ENCODE data around the gene INO80B.

Gene INO80B

GRCh38 chr2:74421221-74421870 lies 33.5 kb upstream of the INO80B start, which contains the start of the genes C2orf81 and WDR54:
Gene C2orf81 (minus strand): TSS chr2:74421619. CDS start chr2:74421560, 59 bp downstream.
Gene WDR54 (plus strand): TSS chr2:74421730. CDS start chr2:74422154, 424 bp downstream.
- H3K27ac ChIP-seq, result peak within 1 kb of the TSS; percentile 78
- TF ChIP-seq ZFX (IDR thresholded peaks at IDR 0.05; ENCODE audit: borderline replicate concordance) (no peak), CTCF (IDR thresholded peaks at IDR 0.05) (no peak)

- no peak for TF ChIP-seq ZFX (IDR thresholded peaks at IDR 0.05; ENCODE audit: borderline replicate concordance)
- no peak for TF ChIP-seq CTCF (IDR thresholded peaks at IDR 0.05)
- no peak overlapping the region; the same call in 1 of the 2 replicates for H3K27ac ChIP-seq
Measured at GRCh38 chr2:74423231-74424095, 31.4 kb upstream of the INO80B start.

GRCh38 chr2:74424139-74424992 lies 30.5 kb upstream of the INO80B start:
- TF ChIP-seq CTCF (IDR thresholded peaks at IDR 0.05), result no peak
- no peak for TF ChIP-seq ZFX (IDR thresholded peaks at IDR 0.05; ENCODE audit: borderline replicate concordance)

GRCh38 chr2:74424995-74425406 lies 29.9 kb upstream of the INO80B start:
- TF ChIP-seq ZFX (IDR thresholded peaks at IDR 0.05; ENCODE audit: borderline replicate concordance) (no peak), CTCF (IDR thresholded peaks at IDR 0.05) (no peak)

More at GRCh38 chr2:74424139-74424992, 30.5 kb upstream of the INO80B start:
- H3K27ac ChIP-seq, result peak overlapping the region; percentile 22; the same call in 1 of the 2 replicates

GRCh38 chr2:74425523-74425922 lies 29.4 kb upstream of the INO80B start:
- 0 out of 2 replicates have a peak overlapping the region, but pooled peaks have one; percentile 22 for H3K27ac ChIP-seq
- TF ChIP-seq ZFX (IDR thresholded peaks at IDR 0.05; ENCODE audit: borderline replicate concordance) (no peak), CTCF (IDR thresholded peaks at IDR 0.05) (no peak)

More at GRCh38 chr2:74424995-74425406, 29.9 kb upstream of the INO80B start:
- H3K27ac ChIP-seq, result peak overlapping the region; percentile 22; the same call in 1 of the 2 replicates

GRCh38 chr2:74426181-74426758 lies 28.6 kb upstream of the INO80B start:
- H3K27ac ChIP-seq, result 0 out of 2 replicates have a peak overlapping the region, but pooled peaks have one; percentile 22

More at GRCh38 chr2:74426181-74426758, 28.6 kb upstream of the INO80B start:
- no peak for TF ChIP-seq CTCF (IDR thresholded peaks at IDR 0.05)
- TF ChIP-seq ZFX (IDR thresholded peaks at IDR 0.05; ENCODE audit: borderline replicate concordance), result no peak

Data from 22Rv1 (cell line).